HG03439 (cell line): ENCODE results near the gene CARM1.
A peak's percentile ranks its signal among the peaks of the same experiment; 100 is the strongest.
"Not testable (repeated sequence)": the region's sequence is repeated elsewhere in the genome, so short reads cannot be mapped to it uniquely, and the experiment has no call there.

Source experiments
- ATAC-seq: cut with Tn5 transposase; IDR thresholded peaks from one replicate; pipeline ENCODE4 v1.9.1; 2021; ENCODE audit warnings: mild to moderate bottlenecking, moderate library complexity; ENCODE audit not compliant: unreplicated experiment

The CARM1 gene

GRCh38 chr19:10927730-10928562 is 56.6 kb downstream of the CARM1 start:
- peak; percentile 3 for ATAC-seq

- ATAC-seq = peak; percentile 75
Observed at GRCh38 chr19:10928563-10929401, 57.4 kb downstream of the CARM1 start, which contains the start of the genes TIMM29 and YIPF2. Gene TIMM29 (plus strand): TSS chr19:10928811. CDS start chr19:10928823, 12 bp downstream. Gene YIPF2 (minus strand): TSS chr19:10928639. CDS start chr19:10928410, 229 bp downstream.

GRCh38 chr19:10929402-10929794 is 58.0 kb downstream of the CARM1 start:
- ATAC-seq = no peak

GRCh38 chr19:10935371-10936059 is 64.2 kb downstream of the CARM1 start:
- ATAC-seq = no peak

GRCh38 chr19:10936661-10937084 is 65.3 kb downstream of the CARM1 start:
- ATAC-seq = no peak

- ATAC-seq = not testable (repeated sequence)
Observed at GRCh38 chr19:10941649-10942048, 70.3 kb downstream of the CARM1 start.

- ATAC-seq = not testable (repeated sequence)
Observed at GRCh38 chr19:10943412-10943811, 72.1 kb downstream of the CARM1 start.

GRCh38 chr19:10945264-10945663 is 73.9 kb downstream of the CARM1 start:
- ATAC-seq = no peak

- no peak for ATAC-seq
Observed at GRCh38 chr19:10946958-10947657, 75.8 kb downstream of the CARM1 start.

GRCh38 chr19:10952809-10953208 is 81.5 kb downstream of the CARM1 start:
- ATAC-seq = no peak

GRCh38 chr19:10959277-10959968 is 88.1 kb downstream of the CARM1 start:
- ATAC-seq = not testable (repeated sequence)

- ATAC-seq = peak; percentile 76
Observed at GRCh38 chr19:10960314-10961072, 89.1 kb downstream of the CARM1 start, which contains the start of gene SMARCA4. Gene SMARCA4 (plus strand): TSS chr19:10961030. CDS start chr19:10984152, 23,122 bp downstream.

GRCh38 chr19:10961073-10961860 is 89.9 kb downstream of the CARM1 start:
- ATAC-seq = peak; percentile 42

GRCh38 chr19:10962863-10963262 is 91.5 kb downstream of the CARM1 start:
- ATAC-seq = no peak

- no peak for ATAC-seq
Observed at GRCh38 chr19:10963865-10964264, 92.5 kb downstream of the CARM1 start.

GRCh38 chr19:10964903-10965302 is 93.5 kb downstream of the CARM1 start:
- no peak for ATAC-seq

- ATAC-seq = no peak
Observed at GRCh38 chr19:10965398-10965797, 94.0 kb downstream of the CARM1 start.

- ATAC-seq = no peak
Observed at GRCh38 chr19:10966809-10967208, 95.5 kb downstream of the CARM1 start.
